8988T (cell line): ENCODE results near the gene HERC3.

ENCODE experiments used
- DNase-seq: peaks from one replicate; pipeline ENCODE4 v3.0.0; 2011

Gene HERC3

DNA sequence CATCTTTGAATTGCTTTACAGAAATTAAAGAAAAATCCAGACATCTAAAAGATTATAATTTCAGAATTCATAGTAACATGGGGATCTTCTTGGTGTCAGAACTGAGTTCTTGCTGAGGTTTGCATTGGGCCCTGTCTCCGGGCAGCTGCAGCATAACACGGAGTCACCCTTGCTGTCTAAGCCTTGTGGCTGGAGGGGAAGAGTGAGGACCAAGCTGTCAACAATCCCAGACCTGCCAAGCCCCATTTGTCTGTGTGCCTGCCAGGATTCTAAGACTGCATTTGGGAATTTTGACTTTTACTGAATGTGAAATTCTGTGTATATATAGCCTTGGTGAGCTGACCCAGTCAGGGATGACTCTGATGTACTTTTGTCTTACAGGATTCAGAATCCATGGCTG is 130.5 kb downstream of the HERC3 start:
- no peak for DNase-seq

DNA sequence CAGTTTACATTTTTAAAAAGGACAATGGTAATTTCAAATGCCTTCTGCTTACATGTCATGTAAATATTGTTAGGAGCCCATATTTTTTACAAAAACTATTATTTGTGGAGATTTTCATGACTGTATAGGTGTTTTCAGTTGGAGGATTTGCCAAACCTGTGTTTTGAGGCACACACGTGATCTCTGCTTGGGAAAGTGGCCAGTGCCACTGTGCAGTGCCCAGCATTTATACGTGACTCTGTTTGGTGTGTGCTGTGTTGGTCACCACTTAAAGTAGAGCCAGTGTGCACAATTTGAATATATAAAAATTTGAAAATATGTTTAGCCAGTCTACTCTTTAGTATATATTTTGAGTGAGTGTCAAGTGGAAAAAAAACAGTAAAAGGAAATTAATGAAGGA is 132.1 kb downstream of the HERC3 start:
- no peak for DNase-seq

DNA sequence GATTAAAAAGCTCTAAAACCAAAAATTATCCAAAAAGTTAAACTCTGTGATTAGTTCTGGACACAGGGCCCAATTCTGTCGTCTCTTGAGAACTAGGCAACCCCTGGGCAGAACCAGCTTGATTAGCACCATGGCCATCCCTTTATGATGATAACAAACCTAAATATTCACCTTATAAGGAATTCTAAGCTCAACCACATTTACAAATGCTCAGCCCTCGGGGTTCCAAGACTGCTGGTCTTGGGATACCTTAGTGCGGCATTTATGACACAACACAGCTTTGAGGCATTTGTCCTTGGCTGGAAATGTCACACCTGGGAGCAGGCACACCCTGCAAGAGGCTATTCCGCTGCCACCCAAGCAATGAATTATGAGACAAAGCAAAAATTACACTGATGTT is 132.9 kb downstream of the HERC3 start:
- no peak for DNase-seq

DNA sequence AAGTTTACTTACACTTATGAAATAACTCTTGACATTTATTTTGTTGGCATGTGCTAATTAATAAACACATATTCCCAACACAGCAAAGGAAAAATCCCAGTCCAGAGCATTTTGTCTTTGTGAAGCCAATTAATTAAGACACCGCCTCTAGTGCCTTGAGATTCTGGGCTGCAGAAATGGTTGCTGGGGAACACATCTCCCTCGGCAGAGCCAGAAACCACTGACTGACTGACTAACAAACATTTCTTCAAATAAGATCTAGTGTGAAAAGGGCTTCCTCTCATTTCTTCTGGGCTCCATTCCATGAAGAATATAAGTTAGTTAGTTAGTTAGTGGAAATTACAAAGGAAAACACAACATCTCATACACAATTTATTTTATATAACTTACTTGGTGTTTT is 133.7 kb downstream of the HERC3 start:
- DNase-seq: no peak

DNA sequence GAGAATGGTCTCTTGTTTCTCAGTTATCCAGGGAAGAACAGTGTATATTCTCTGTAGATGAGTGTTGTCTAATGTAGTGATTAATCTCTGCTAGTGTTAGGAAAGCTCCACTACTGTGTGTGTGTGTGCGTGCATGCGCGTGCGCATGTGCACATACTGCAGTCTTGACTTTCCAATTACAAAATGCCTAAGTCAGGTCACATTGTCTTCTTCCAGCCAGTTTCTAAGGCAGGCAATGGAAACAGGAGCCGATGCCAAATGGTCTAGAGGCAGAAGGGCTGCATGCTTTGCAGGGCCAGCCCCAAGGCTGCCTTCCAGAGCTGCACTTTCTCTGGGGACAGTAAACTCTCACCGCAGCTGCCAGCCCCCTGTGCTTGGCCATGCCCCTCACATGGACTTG is 135.9 kb downstream of the HERC3 start:
- DNase-seq: no peak

DNA sequence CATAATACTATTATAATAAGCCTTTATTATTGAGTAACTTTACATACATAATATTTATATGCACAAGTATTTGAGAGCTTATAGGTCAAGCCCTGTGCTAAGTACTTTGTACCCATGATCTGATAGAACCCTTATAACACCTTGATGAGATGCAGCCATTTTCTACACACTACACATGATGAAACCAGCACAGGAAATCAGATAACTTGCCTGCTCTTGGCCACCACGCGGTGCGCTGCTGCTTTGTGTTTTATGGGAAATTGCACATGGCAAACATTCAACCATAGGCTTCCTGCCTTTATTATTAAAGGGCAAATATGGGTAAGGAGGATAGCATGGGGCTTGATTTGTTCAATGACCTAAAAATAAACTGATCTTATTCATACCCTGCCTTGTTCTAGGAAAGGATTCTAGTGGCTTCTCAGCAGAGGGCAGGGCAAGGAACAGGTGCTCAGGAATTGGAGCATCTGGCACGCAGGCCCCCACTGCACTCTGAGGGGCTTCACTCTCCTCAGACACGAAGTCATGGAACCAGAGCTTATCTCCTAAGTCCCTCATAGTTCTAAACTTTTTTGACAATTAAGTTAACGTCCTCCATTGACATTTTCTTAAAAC is 137.0 kb downstream of the HERC3 start:
- no peak for DNase-seq

DNA sequence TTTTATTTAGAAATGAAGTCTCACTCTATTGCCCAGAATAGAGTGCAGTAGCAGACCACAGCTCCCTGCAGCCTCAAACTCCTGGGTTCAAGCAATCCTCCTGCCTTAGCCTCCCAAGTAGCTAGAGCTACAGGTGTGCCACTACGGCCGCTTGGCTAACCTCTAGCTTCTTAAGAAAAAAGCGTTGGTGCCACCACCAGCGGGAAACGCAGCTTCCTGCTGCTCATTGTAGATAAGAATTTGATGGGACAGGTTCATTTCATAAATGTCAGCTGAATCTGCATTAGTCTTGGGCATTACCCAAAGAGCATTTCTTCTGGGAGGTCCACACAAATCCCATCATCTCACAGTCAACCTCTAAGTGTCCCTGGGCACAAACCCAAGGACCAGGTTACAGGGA is 138.5 kb downstream of the HERC3 start:
- no peak for DNase-seq

DNA sequence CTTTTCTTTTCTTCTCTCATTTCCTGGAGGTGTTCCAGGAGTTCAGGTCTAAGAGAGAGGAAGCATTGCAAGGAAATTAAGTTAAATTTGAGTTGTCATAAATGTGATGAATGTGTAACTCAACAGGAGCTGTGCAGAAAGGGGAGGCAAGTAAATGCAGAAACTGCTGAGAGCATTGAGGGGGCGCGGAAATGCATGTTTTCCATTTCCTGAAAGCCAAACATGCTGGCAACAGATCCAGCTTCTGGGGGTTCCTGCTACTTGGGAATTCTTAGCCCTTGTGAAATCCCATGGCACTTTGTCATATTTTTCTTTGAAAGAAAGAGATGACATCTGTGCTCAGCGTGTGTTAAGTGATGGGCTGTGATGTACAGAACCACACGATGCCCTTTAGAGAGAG is 139.1 kb downstream of the HERC3 start:
- no peak for DNase-seq

DNA sequence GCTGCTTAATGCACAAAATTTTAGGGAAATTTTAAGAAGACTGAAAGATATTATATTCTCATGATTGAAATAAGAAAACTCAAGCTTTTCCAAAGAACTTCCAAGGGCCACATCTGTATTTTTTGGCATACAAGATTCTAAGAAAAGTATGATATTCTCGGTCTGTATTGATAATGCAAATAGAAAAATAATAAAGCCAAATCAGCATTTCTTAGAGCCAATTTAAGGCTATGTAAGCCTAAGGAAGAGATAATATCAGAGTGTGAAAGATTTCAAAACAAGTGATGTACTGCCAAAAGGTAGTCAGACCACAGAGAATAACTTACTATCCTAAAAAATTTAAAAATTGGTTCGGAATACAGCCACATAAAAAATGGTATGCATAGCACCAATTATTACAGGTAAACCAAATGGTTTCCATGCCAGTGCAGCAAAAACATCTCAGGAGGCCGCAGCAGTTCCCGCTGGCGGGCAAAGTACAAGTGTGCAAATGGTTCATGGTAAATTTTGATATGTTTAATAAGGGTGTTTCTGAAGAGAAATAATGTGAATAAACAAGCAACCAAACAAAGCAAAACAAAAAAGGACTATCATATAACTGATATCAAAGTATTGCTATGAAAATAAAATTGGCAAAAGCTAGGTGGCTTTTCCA is 140.6 kb downstream of the HERC3 start:
- no peak for DNase-seq

DNA sequence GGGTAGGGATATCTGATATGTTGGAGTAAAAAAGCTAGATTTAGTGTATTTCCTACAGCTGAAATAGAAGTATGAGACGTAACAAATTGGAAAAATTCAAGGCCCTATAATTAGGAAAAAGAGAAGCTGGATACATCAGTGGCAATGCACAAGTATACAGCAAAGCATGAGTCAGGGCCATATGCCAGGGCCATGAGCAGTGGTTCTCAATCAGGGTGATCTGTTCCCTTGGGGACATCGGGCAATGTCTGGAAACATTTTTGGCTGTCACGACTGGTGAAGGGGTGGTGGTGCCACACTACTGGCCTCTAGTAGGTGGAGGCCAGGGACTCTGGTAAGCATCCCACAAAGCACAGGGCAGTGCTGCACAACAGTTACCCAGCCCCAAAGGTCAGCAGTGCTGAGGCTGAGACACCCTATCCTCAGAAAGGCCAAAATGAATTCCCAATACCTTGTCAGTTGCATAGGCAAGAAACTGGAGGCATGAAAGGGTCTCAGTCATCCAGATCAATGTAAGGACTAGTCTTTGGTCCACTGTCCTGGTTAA is 142.2 kb downstream of the HERC3 start:
- DNase-seq: no peak

DNA sequence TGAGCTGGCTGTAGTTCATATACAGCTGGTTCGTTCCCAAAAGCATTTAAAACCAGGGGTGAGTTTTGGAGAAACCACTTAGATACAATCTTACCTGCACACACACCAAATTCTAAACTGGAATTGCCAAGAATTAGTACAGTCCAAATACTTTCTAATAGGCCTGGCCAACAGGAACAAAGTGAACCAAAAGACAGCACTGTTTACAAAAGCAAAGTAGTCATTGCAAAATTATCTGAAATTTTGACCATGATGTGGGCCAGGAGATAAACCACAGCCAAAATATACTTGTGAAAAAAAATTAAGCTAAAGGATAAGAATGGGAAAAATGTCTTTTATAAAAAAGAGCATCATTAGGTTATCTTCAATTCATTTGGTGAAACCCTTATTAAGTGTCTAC is 143.3 kb downstream of the HERC3 start:
- DNase-seq: no peak

DNA sequence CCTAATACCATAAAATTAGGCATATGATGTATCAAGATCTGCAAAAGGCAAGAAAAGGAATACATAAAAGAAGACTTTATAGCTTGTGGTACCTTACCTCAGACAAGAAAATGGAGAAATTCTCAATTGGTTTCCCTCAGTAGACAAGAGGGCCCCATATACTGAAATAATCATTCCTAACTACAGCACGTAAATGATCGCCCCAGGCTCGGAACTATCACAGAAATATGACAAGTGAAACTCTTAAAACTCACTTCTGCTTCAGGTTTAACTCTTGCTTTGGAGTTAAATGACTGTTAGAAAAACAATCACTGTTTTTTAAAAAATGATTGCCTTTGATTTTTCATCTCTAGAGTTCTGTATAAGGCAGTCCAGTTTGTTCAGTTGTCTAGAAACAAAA is 144.0 kb downstream of the HERC3 start:
- DNase-seq: no peak

DNA sequence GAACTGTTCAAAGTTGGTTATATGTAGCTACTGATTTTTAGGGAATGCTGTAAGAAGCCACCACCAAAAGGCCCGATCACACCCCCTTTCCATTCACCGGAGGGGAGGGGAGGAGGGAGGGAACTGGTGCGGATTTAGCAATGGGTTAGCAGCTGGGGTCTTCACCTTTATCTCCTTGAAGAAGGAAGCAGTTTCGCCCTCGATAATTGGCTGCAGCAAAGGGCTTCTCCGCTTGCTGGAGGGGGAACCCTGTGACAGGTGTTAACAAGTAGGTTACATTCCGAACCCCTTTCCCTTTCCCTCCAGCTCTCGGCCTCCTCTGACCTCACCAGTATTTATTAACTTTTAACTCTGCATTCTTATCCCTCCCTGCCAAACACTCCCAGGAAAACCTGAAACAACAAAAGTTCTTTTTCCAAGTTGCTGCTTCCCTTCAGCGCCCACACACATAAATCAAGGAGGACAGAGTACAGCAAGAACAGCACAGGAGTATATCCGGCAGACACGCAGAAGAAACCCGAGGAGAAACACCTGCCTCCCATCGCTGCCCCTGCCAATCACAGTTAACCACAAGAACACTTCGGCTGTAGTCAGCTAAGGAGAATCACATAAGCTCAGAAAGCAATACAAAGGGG is 145.1 kb downstream of the HERC3 start:
- DNase-seq: no peak

DNA sequence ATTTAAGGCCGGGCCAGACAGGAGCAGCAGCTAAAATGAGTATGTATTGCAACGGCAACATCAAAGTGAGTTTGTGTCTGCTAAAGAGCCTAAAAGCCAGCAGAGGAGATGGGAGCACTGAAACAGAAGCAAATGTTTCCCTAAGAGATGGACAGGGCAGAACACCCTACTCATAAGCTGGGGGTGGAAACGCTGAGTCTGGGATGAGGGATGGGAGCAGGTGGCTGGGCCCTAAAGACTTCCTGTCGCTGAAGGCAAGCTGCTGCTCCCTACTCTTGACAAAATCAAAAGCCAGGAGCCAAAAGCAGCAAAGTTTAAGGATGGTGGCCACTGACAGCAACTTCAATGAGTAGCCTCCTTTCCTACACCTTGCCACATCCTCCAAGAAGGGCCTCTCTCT is 145.9 kb downstream of the HERC3 start:
- no peak for DNase-seq

DNA sequence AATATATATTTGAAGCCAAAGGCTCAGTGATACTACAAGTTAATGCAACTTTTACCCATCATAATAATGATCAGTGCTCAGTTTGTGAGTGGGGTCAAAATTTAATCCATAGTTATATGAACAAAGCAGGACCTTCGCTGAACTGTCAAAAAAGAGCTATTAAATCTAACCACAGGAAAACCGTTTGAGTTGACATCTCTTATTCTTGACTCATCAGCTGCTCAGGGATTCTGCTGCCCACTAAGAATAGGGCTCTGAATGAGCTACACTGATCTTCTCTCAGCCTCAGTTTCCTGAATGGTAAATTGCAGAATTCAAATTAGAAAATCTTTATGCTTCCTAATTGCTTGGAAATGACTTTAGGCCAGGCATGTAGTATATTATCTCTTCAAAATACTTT is 150.3 kb downstream of the HERC3 start:
- DNase-seq: no peak

DNA sequence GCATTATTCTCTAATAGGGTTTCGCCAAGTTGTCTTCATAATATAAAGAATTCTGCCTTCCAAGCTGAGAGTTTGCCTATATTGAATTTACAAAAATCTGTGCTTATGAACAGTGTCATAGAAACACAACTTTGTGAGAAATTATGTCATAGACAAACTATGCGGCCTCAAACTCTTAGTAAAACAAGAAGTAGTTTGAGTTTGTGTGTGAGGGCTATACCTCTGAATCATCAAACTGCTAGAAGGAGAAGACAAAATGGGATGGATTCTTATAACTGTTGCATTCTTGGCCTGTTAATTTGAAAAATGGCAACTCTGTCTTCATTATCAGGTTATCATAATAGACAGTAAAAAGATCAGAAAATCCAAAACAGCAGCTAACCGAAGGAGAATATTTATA is 151.4 kb downstream of the HERC3 start:
- DNase-seq: no peak

DNA sequence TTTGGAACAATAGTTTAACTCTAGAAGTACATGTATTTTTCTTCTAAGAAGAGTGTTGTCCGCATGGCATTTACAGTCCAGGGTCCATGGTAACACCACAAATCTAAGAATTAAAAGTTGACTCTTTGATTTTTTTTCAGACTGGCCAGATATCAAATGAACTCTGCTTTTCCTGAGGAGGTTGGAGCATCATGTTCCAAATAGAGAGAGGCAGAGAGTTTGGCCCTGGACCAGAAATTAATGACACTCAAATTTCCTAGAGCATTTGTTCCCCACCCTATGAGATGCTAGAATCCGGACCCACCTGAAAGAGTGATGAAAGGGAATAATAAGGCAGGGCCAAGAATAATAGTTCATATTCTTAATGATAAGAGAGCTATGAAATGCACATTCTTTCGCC is 152.3 kb downstream of the HERC3 start:
- DNase-seq: no peak

DNA sequence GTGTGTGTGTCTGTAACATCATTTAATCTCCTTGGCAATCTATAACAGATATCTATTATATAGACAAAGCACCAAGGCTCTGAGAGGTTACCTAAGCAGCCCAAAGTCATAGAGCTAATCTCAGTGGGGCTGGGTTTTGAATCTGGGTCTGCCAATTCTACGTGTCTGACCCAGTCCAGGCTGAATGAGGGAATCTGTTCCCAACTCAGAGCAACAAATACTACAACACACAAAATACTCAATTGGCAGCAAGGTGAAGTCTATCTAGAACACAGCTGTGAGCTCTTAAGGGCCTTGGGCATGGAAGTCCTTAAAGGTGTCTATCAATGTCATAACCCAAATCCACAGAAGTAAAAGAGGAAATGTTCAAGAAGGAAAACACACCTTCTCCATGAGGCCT is 152.9 kb downstream of the HERC3 start:
- DNase-seq: no peak

DNA sequence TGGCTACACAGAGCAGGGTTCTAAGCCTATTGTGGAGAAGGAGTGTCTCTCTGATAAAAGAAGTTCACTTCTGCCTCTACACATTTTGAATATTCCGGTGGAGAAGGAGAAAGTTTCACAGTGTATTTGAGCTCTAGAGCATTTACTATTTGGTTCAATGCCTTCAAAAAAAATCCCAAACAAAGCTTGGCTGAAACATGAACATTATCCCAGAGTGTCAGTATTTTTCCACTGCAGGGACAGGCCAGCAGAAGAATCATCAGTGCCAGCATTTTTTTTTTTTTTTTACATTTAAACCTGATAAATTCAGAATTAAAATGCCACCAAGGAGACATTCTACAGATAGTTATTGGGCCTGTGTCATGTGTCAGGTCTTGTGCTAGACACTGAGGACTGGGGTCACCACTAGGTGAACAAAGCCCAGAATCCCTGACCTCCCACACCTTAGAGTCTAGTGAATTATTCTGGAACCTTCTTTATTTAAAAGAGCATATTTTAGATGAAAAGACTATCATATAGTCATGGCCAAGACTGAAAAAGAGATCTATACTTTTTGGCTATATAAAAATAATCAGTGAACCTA is 153.4 kb downstream of the HERC3 start:
- DNase-seq: no peak

DNA sequence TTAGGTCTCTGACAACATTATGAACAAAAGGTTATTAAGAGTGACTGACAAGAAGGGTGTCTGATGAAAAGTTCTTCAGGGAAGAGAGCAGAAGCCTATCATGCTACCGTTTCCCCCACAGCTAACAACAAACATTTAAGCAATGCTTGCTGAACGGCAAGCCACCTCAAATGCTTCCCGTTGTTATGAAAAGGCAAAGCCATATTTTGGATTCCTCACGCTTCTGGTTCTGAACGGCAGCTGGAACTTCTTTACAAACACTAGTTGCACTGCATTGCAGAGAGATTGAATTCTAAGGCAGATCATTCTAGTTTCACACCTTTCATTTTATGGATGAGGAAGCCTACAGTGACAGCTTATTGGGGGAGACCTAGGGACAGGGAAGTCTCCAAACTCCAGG is 153.9 kb downstream of the HERC3 start:
- DNase-seq: no peak

DNA sequence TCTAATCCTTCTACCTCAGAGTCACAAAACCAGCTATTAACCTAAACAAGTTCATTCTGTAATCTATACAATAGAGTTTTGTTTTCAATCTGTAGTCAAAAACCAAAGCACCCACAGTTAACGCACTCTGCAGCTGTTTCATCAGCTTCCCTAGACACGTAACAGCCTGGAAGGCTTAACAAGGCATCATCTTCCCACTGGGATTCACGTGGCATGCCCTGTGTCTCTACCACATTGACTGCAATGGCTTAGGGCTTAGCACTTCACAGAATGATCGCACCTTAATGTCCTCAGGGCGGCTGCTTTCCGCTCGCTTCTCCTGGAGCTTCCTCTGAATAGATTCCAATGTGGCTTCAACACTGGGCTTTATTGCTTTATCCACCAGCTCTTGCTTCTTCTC is 155.1 kb downstream of the HERC3 start:
- no peak for DNase-seq

DNA sequence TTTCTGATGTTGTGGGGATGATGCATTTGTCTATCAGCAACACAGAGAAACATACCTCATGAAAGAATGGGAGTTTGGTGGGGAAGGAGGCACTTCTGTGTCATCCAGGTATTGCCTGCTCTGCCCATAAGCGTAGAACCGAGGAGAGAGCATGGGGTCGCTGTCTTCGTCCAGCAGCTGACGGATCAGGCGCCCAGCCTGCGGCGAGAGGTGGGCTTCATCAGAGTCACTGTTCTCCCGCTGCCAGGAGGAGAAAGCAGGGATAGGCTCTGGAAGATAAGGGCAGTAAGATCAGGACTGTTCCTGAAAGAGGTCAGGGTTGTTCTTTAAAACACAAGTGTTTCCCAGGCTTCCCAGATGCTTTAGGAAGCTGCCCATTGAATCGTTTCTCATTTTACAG is 158.1 kb downstream of the HERC3 start:
- DNase-seq: no peak

DNA sequence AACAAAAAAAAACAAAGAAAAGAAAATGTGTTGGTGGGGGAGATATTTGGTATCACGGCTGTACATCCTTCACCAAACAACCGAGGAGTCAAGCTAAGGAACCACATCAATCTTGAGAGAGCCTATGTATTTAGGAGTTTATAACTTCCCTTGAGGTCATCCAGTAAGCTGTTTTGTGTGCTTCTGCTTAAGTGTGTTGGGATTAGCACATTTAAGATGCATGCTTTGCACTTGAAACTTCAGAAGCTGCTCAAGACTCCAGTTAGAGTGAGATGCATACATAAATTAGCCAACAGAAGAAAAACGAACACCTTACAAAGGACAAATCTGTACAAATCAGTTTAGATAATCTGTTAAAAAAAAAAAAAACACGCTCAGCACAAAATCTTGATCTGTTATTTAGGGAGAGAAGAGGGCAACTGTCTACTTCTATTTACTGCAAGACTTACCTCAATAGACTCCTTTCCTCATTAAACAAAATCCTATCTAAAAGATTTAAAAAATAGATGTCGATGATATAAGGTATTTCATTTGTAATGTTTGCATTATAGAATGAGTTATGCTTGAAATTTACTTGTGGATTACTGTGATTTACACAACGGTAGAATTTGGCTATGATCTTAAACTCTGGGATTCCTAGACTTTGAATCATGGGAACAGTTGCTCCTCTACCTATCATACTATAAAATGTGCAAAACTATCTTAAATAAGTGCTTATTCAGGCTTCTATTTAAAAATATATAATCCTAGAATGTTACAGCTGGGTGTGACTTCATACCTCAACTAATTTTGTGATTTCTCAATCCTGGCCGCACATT is 159.2 kb downstream of the HERC3 start:
- no peak for DNase-seq
